Right atrium auricular region (tissue), 2 donors: ENCODE data around the gene LPCAT2. TPM values are rescaled to one million over a fixed set of nuclear protein-coding genes. Genes with fewer than 3 reads are reported as not detected.

Experiments used
- DNase-seq: peaks from one replicate; pipeline ENCODE4 v3.0.0-alpha.2; 2019; ENCODE audit warnings: low spot score
- H3K27ac ChIP-seq, 2 donors: fragments of 200-600 bp; sonication (generic); 1 replicate in 1 of 2; 2 replicates in 1 of 2; pipeline ENCODE4 v1.5.1; 2016 to 2019
- H3K27me3 ChIP-seq, 2 donors: fragments of 200-600 bp; sonication (generic); one replicate each; pipeline versions ENCODE4 v1.5.1 to v1.6.0; 2017 to 2019
- H3K36me3 ChIP-seq: fragments of 200-600 bp; sonication (generic); one replicate; pipeline ENCODE4 v1.5.1; 2016
- H3K4me1 ChIP-seq, 2 donors: fragments of 200-600 bp; sonication (generic); one replicate each; pipeline versions ENCODE4 v1.5.1 to v1.6.0; 2017 to 2019
- H3K4me3 ChIP-seq, 2 donors: fragments of 200-600 bp; sonication (generic); 1 replicate in 1 of 2; 2 replicates in 1 of 2; pipeline ENCODE4 v1.5.1; 2017 to 2019; ENCODE audit warnings: mild to moderate bottlenecking in 1 of 2, moderate library complexity in 1 of 2
- H3K9me3 ChIP-seq, 2 donors: fragments of 200-600 bp; sonication (generic); one replicate each; pipeline ENCODE4 v1.5.1; 2019
- total RNA-seq, 2 donors: library from RNA; depleted of rRNA; stranded (reverse); fragments of >200 nt; gene quantifications; one replicate each; pipeline ENCODE4 v1.1.0, GENCODE V29; 2016
- TF ChIP-seq, protein P1 (sequence below), 2 donors: fragments of 200-600 bp; sonication (generic); IDR thresholded peaks; one replicate each; pipeline ENCODE4 v1.5.1; 2019; ENCODE audit warnings: antibody characterized with exemption in 2 of 2

The LPCAT2 gene
- total RNA-seq, 2 donors from 2014 or later = 5.0 to 9.9 TPM

GRCh38 chr16:55561319-55561848 lies 52.5 kb downstream of the LPCAT2 start:
- TF ChIP-seq, protein P1, sequence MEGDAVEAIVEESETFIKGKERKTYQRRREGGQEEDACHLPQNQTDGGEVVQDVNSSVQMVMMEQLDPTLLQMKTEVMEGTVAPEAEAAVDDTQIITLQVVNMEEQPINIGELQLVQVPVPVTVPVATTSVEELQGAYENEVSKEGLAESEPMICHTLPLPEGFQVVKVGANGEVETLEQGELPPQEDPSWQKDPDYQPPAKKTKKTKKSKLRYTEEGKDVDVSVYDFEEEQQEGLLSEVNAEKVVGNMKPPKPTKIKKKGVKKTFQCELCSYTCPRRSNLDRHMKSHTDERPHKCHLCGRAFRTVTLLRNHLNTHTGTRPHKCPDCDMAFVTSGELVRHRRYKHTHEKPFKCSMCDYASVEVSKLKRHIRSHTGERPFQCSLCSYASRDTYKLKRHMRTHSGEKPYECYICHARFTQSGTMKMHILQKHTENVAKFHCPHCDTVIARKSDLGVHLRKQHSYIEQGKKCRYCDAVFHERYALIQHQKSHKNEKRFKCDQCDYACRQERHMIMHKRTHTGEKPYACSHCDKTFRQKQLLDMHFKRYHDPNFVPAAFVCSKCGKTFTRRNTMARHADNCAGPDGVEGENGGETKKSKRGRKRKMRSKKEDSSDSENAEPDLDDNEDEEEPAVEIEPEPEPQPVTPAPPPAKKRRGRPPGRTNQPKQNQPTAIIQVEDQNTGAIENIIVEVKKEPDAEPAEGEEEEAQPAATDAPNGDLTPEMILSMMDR (IDR thresholded peaks at IDR 0.05) = no peak
- Histone ChIP-seq H3K27ac (no peak overlapping the region), H3K4me3 (no peak overlapping the region), H3K9me3 (no peaks in the 10 kb centered on the region), H3K27me3 (no peaks in the 10 kb centered on the region), H3K4me1 (peaks cover 0 to 12% of the 10 kb centered on the region in 2 donors), H3K36me3 (no peaks in the 10 kb centered on the region)
- DNase-seq = no peak

DNA sequence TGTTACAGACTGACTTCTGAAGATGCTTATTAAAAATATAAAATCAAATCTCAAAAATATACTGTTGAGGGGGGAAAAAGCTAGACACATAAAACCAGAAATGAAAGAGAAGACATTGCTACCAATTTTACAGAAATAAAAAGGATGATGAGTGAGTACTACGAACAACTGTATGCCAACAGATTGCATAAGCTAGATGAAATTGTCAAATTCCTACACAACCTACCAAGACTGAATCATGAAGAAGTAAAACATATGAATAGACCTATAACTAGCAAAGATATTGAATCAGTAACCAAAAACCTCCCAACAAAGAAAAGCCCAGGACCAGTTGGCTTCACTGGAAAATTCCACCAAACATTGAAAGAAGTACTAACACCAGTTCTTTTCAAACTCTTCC lies 54.1 kb downstream of the LPCAT2 start:
- H3K36me3 ChIP-seq = no peaks in the 10 kb centered on the region
- H3K27me3 ChIP-seq = no peaks in the 10 kb centered on the region
- no peak overlapping the region for H3K4me3 ChIP-seq
- TF ChIP-seq, protein P1 (IDR thresholded peaks at IDR 0.05) = no peak
- H3K27ac ChIP-seq = no peak overlapping the region
- H3K9me3 ChIP-seq = no peaks in the 10 kb centered on the region
- no peak for DNase-seq
- H3K4me1 ChIP-seq = peaks cover 0 to 19% of the 10 kb centered on the region in 2 donors

DNA sequence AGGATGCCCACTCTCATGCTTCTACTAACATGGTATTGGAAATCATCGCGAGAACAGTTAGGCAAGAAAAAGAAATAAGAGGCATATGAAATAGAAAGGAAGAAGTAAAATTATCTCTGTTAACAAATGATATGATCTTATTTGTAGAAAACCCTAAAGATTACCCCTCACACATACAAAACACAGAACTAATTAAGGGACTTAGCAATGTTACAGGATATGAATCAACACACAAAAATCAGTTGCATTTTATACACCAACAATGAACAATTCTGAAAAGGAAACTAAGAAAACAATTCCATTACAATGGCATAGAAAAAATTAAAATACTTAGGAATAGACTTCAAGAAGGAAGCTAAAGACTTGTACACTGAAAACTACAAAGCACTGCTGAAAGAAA lies 54.9 kb downstream of the LPCAT2 start:
- H3K27me3 ChIP-seq = no peaks in the 10 kb centered on the region
- H3K4me3 ChIP-seq = no peak overlapping the region
- DNase-seq = no peak
- H3K4me1 ChIP-seq = peaks cover 0 to 19% of the 10 kb centered on the region in 2 donors
- no peaks in the 10 kb centered on the region for H3K9me3 ChIP-seq
- H3K27ac ChIP-seq = no peak overlapping the region
- TF ChIP-seq, protein P1 (IDR thresholded peaks at IDR 0.05) = no peak
- H3K36me3 ChIP-seq = no peaks in the 10 kb centered on the region

GRCh38 chr16:55565086-55565485 lies 56.2 kb downstream of the LPCAT2 start:
- no peaks in the 10 kb centered on the region for H3K9me3 ChIP-seq
- DNase-seq = no peak
- no peak overlapping the region for H3K4me3 ChIP-seq
- TF ChIP-seq, protein P1 (IDR thresholded peaks at IDR 0.05) = no peak
- no peaks in the 10 kb centered on the region for H3K27me3 ChIP-seq
- no peaks in the 10 kb centered on the region for H3K36me3 ChIP-seq
- peaks cover 0 to 14% of the 10 kb centered on the region in 2 donors for H3K4me1 ChIP-seq
- no peak overlapping the region for H3K27ac ChIP-seq

DNA sequence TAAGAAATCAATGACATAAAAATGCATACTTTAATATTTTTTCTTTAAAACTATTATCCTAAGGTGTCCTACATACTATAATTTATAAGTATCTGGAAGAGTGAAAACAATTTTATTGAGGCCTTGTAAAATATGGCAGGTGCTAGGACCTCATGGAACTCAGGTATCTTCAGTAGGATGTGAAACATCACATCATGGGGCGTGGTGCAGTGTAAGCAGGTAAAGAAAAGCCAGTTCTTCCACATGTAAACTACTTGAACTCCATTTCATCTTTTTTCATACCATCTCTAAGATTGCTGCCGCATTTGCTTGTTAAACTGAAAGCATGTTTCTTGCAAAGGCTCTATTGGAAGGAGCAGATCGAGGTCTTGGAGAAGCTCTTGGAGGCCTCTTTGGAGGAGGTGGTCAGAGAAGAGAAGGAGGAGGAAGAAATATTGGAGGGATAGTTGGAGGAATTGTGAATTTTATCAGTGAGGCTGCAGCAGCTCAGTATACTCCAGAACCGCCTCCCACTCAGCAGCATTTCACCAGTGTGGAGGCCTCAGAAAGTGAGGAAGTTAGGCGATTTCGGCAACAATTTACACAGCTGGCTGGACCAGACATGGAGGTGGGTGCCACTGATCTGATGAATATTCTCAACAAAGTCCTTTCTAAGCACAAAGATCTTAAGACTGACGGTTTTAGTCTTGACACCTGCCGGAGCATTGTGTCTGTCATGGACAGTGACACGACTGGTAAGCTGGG lies 57.7 kb downstream of the LPCAT2 start, which contains the start of gene CAPNS2:
Gene CAPNS2, plus strand, starts transcription at position 253 of the 744 bp plus-strand sequence. Its CDS starts 73 bp downstream, at position 326.
- Histone ChIP-seq H3K9me3 (no peaks in the 10 kb centered on the region), H3K27me3 (no peaks in the 10 kb centered on the region), H3K4me1 (peaks cover 0 to 14% of the 10 kb centered on the region in 2 donors), H3K27ac (no peak within 1 kb of the TSS), H3K36me3 (no peaks in the 10 kb centered on the region), H3K4me3 (no peak within 1 kb of the TSS)
- TF ChIP-seq, protein P1 (IDR thresholded peaks at IDR 0.05) = no peak
- DNase-seq = no peak
